ENCODE measurements around the gene RUFY4.

DNA sequence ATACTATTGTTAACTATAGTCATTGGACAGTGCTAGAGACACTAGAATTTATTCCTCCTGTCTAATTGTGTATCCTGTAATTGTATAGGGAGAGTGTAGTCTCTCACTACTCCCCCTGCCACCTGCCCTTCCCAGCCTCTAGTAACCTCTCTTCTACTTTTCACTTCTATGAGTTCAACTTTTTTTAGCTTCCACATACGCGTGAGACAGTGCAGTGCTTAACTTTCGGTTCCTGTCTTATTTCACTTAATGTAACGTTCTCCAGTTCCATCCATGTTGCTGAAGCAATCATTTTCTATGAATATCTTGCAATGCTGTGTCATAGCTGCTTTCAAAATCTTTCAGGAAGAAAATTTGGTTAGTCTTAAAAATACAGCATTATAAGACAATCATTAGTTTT, 22.8 kb upstream of the RUFY4 start:
- TF ChIP-seq CTCF (IDR thresholded peaks at IDR 0.05) (no peak), POLR2A (IDR thresholded peaks at IDR 0.05) (no peak)

All from thyroid gland (tissue), 4 donors.